IPS-NIHi7 (cell line): ENCODE data around the gene TRIM44.
"Not testable (repeated sequence)": the region's sequence is repeated elsewhere in the genome, so short reads cannot be mapped to it uniquely, and the experiment has no call there.

Source experiments
- DNase-seq: peaks from one replicate; pipeline ENCODE4 v3.0.0; 2012; ENCODE audit warnings: mixed read lengths; ENCODE audit errors: extremely low spot score

The TRIM44 gene

DNA sequence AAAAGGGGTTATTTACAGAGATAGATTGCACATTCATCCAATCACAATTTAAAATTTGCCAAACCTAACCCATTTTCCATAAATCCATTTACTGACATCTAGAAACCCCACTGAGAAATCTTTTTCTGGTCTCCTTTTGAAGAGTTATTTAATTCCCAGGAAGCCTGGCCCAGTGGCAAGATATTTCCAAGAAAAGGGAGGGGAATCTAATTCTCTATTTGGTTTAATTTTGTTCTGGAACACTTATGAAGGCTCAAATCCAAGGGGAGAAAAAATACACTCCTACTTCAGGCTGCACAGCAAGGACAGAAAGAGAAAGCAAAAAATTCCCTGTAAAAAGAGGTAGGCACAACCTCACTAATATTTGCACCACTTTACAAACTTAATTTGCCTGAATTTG is 193.1 kb downstream of the TRIM44 start:
- DNase-seq = no peak

DNA sequence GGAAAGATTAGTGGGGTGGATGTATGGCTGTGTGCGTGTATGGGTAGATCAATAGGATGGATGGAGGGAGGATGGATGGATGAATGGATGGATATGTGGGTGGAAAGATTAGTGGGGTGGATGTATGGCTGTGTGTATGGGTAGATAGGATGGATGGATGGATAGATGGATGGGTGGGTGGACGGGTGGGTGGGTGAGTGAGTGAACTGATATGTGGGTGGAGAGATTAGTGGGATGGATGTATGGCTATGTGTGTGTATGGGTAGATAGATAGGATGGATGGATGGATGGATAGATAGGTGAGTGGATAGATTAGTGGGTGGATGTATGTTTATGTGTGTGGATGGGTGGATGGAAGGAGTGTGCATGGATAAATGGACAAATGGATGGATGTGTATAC is 193.7 kb downstream of the TRIM44 start:
- DNase-seq = no peak

DNA sequence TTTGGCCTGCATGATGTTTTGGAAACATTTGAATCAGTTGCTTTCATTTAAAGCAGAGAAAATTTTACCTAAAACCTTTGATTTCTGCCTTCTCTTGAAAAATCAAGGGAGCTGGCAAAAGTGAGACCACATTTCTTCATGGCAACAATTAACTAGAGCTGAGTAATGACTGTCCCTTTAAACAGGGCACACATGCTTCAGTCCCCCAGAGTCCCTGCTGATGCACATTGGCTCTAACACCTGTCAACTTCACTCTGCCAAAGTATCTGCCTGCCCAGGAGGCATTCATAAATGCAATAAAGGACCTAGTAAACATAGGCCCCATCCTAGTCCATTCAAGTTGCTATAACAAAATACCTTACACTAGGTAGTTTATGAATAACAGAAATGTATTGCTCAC is 194.2 kb downstream of the TRIM44 start:
- DNase-seq = no peak

- DNase-seq = no peak
Observed at GRCh38 chr11:35857922-35858321, 195.3 kb downstream of the TRIM44 start.

DNA sequence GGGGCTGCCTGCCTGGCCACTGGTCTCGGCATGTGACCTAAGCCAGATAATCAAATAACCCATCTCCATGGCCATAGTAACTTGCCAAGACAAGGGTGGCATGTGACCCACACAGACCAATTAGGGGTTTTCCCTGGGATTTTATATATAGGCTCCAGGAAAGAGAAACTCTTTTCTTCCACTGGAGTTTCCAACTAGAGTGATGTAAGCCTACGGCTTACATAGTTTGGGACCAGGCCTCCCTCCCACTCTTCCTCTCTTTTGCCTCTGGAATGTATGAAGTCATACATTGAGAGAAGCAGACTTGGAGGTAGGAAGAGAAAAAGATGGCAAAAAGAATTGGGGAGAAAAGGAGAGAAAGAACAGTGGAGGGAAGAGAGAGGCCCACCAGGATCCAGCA is 196.7 kb downstream of the TRIM44 start:
- DNase-seq = no peak

GRCh38 chr11:35860194-35860593 is 197.6 kb downstream of the TRIM44 start:
- DNase-seq = not testable (repeated sequence)

- DNase-seq = no peak
Observed at GRCh38 chr11:35861191-35861590, 198.6 kb downstream of the TRIM44 start.

GRCh38 chr11:35862666-35863065 is 200.1 kb downstream of the TRIM44 start:
- no peak for DNase-seq

GRCh38 chr11:35864131-35864530 is 201.6 kb downstream of the TRIM44 start:
- no peak for DNase-seq

DNA sequence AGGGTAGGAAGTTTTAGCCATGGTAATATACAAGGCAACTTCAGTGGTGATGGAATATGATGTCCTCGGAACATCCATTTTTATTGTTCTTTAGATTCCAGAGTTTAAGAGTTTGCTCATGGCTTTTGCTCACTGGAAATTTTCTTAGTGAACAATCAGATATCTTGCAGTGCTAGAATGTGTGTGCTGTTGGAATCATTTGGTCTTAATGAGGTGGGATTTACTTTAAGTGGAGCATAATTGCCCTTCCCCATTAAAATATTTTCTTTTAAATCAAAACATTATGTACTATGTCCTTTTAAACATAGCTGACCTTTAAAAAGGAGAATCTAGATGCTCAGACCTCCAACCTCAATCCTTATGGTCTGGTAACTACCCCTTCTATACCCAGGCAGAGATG is 204.0 kb downstream of the TRIM44 start:
- DNase-seq = no peak
